Raji (cell line): ENCODE results near the gene MPDZ.

Experiments used
- POLR2A ChIP-seq: IDR thresholded peaks from 2 replicates; pipeline ENCODE4 v1.6.1; 2011; ENCODE audit warnings: low read depth, low read length, control low read depth; ENCODE audit not compliant: insufficient read depth

The MPDZ gene

GRCh38 chr9:13274886-13275641 is 4.4 kb downstream of the MPDZ start:
- no peak for TF ChIP-seq POLR2A

- no peak for TF ChIP-seq POLR2A
Observed at GRCh38 chr9:13270734-13271133, 8.8 kb downstream of the MPDZ start.

- no peak for TF ChIP-seq POLR2A
Observed at GRCh38 chr9:13269589-13270452, 9.7 kb downstream of the MPDZ start.

GRCh38 chr9:13268469-13268868 is 11.0 kb downstream of the MPDZ start:
- no peak for TF ChIP-seq POLR2A

- no peak for TF ChIP-seq POLR2A
Observed at GRCh38 chr9:13267743-13268142, 11.7 kb downstream of the MPDZ start.

GRCh38 chr9:13266167-13266566 is 13.3 kb downstream of the MPDZ start:
- no peak for TF ChIP-seq POLR2A

- TF ChIP-seq POLR2A, result no peak
Observed at GRCh38 chr9:13264788-13265187, 14.7 kb downstream of the MPDZ start.

- no peak for TF ChIP-seq POLR2A
Observed at GRCh38 chr9:13263511-13263910, 16.0 kb downstream of the MPDZ start.

GRCh38 chr9:13252852-13253251 is 26.6 kb downstream of the MPDZ start:
- TF ChIP-seq POLR2A, result no peak

GRCh38 chr9:13244181-13244580 is 35.3 kb downstream of the MPDZ start:
- no peak for TF ChIP-seq POLR2A

GRCh38 chr9:13241283-13241682 is 38.2 kb downstream of the MPDZ start:
- TF ChIP-seq POLR2A, result no peak

- no peak for TF ChIP-seq POLR2A
Observed at GRCh38 chr9:13239660-13240059, 39.8 kb downstream of the MPDZ start.

- no peak for TF ChIP-seq POLR2A
Observed at GRCh38 chr9:13239208-13239607, 40.3 kb downstream of the MPDZ start.

- TF ChIP-seq POLR2A, result no peak
Observed at GRCh38 chr9:13234932-13235331, 44.6 kb downstream of the MPDZ start.

GRCh38 chr9:13228431-13228830 is 51.1 kb downstream of the MPDZ start:
- TF ChIP-seq POLR2A, result no peak

- TF ChIP-seq POLR2A, result no peak
Observed at GRCh38 chr9:13224366-13224765, 55.1 kb downstream of the MPDZ start.

- TF ChIP-seq POLR2A, result no peak
Observed at GRCh38 chr9:13221741-13222140, 57.8 kb downstream of the MPDZ start.

- no peak for TF ChIP-seq POLR2A
Observed at GRCh38 chr9:13220837-13221236, 58.7 kb downstream of the MPDZ start.
